Measurements from ENCODE around the gene ARL15.

DNA sequence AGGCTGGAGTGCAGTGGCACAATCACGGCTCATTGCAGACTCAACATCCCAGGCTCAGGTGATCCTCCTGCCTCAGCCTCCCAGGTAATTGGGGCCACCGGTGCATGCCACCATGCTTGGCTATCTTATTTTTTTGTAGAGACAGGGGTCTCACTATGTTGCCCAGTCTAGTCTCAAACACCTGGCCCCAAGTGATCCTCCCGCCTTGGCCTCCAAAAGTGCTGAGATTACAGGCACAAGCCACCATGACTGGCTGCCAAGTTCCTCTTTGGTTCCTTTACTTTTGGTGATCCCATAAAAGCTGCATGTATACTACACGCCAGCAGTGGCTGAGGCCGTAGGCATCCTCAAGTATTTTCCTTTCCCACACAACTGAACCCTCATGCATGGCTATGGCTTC lies 11.4 kb downstream of the ARL15 start:
- TF ChIP-seq, protein P1, sequence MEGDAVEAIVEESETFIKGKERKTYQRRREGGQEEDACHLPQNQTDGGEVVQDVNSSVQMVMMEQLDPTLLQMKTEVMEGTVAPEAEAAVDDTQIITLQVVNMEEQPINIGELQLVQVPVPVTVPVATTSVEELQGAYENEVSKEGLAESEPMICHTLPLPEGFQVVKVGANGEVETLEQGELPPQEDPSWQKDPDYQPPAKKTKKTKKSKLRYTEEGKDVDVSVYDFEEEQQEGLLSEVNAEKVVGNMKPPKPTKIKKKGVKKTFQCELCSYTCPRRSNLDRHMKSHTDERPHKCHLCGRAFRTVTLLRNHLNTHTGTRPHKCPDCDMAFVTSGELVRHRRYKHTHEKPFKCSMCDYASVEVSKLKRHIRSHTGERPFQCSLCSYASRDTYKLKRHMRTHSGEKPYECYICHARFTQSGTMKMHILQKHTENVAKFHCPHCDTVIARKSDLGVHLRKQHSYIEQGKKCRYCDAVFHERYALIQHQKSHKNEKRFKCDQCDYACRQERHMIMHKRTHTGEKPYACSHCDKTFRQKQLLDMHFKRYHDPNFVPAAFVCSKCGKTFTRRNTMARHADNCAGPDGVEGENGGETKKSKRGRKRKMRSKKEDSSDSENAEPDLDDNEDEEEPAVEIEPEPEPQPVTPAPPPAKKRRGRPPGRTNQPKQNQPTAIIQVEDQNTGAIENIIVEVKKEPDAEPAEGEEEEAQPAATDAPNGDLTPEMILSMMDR (IDR thresholded peaks at IDR 0.05): no peak
- TF ChIP-seq POLR2AphosphoS5 (IDR thresholded peaks at IDR 0.05): no peak
- no peak for TF ChIP-seq POLR2A (IDR thresholded peaks at IDR 0.05)
